Measurements from ENCODE around the gene HOXA10. TPM values are rescaled to one million over a fixed set of nuclear protein-coding genes. Genes with fewer than 3 reads are reported as not detected.
A peak's percentile ranks its signal among the peaks of the same experiment; 100 is the strongest.

HOXA10 gene
- total RNA-seq, 2 donors from 2014 or later, result 8.9 to 9.2 TPM

GRCh38 chr7:27162561-27163287, 11.4 kb downstream of the HOXA10 start:
- intact Hi-C loops (cut with DNase I), result loop anchor here (5.0 to 10.0 kb wide), 5 partner anchors 788 to 1308 kb away; partner anchors contain the start of genes CBX3 (in 1 of the 2) and HNRNPA2B1 (in 1 of the 2)
- DNase-seq (ENCODE audit: low spot score), result no peak

DNA sequence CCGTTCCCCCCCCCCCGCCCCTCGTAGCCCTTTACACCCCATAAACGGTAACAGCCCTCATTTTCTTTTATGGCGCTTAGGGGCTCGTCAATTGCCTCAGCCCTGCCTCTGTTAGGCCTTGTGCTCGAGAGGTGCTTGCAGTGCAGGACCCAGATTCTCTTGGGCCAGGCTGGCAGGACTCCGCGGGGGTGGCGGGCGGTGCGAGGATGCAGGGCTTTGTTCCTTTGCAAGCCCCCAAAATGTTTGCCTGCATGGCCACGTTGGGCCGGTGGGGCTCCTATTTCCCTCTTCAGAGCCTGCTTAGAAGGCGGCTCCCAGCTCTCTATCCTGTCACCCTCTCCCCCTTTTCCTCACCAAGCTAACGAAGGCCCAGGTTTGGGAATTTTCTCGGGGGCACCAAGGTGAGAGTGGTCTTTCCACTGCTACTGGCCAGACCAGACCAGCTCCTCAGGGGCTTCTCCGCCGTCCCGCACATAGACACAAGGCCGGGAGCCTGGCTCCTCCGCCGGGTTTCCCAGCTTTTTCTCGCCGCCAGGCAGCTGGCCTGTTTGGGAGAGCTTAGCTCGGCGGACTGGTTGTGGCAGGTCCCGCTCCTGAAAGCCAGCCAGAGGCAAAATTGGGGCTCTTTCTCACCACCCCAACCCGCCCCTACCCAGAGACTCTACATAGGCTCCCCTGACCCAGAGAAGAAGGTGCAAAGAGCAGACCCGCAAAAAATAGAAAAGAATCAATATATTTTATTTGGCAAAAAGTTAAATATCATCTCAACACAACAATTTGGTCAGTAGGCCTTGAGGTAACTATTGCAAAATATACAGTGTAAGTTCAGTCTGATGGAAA, 12.2 kb downstream of the HOXA10 start:
- intact Hi-C loops (cut with DNase I), result loop anchor here (5.0 to 10.0 kb wide), 5 partner anchors 787 to 1307 kb away; partner anchors contain the start of genes CBX3 (in 1 of the 2) and HNRNPA2B1 (in 1 of the 2)

GRCh38 chr7:27161214-27161720, 12.9 kb downstream of the HOXA10 start:
- DNase-seq (ENCODE audit: low spot score), result peak; percentile 83
- intact Hi-C loops (cut with DNase I), result loop anchor here (5.0 to 10.0 kb wide), 5 partner anchors 786 to 1306 kb away; partner anchors contain the start of genes CBX3 (in 1 of the 2) and HNRNPA2B1 (in 1 of the 2)

More for the DNA sequence above, 12.2 kb downstream of the HOXA10 start:
- peak; percentile 82 for DNase-seq (ENCODE audit: low spot score)

DNA sequence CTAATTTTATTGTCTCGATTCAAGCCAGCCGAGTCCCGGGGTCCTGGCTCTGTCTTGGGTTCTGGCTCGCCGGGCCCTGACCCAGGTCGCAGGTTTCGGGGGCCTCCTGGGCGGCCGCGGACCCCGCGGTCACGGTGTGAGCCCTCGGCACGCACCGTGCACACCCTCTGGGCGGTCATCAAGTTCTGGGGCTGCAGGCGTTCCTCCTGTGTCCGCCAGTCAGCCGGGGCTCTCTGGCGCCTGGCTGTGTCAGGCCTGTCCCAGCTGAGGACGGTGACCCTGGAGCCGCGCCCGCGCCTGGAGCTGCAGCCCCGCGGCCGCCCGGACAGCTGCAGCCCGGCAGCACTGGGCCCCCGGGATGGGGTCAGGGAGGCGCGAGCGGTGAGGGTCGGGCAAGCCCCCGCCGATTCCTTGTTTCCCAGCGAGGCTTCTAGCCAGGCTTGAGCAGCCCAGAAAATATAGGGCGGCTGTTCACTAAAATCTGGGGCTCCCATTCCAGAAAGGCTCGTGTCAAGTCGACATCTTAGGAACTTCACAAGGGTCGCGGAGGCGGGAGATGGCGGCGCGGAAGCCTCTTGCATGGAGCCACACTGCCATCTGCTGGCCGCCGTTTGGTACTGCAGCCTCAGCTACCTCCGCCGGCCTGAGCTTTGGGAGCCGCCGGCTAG, 13.4 kb downstream of the HOXA10 start:
- intact Hi-C loops (cut with DNase I), result loop anchor here (5.0 to 10.0 kb wide), 5 partner anchors 786 to 1306 kb away; partner anchors contain the start of genes CBX3 (in 1 of the 2) and HNRNPA2B1 (in 1 of the 2)
- peak; percentile 97 for DNase-seq (ENCODE audit: low spot score)

- intact Hi-C loops (cut with DNase I), result loop anchor here (5.0 to 10.0 kb wide), 5 partner anchors 785 to 1305 kb away; partner anchors contain the start of genes CBX3 (in 1 of the 2) and HNRNPA2B1 (in 1 of the 2)
- DNase-seq (ENCODE audit: low spot score), result peak; percentile 80
Observed at GRCh38 chr7:27160145-27160545, 14.0 kb downstream of the HOXA10 start.

DNA sequence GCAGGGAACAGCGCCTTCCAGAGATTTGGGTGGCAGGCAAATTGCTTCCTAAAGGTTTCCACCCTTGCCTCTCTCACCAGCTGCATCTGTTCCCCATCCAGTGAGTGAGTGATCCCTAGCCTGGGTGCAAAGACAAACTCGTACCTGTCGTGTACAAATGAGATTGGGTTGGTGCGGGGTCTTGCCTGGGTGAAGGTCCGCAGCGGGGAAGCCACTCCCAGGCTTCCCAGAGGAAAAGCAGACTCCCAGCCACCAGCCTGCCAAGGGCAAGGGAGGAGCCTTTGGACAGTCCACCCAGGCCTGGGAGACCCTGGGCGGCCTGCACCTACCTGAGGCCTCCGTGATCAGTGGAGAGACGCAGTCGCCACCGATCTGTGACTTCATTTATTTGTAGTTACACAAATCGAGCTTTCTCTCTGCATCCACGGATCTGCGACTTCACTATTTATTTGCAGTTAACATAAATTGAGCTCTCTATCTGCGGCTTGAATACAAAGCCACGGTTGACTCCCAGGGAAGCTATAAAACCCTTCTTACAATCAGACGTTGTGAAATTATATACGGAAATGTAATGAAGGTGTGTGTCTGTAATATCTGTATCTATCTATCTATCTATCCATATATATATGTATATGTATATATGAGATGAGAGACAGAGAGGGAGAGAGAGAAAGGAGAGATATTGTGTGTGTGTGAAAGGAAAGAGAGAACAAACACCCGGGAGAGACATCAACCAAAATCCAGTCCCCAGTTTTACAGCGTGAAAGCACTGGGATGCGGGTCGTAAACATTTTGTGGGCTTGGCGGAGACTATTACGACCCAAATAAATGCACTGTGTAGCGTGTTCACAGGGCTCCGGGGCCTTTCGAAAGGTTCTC, 14.6 kb downstream of the HOXA10 start:
- no peak for DNase-seq (ENCODE audit: low spot score)
- intact Hi-C loops (cut with DNase I), result loop anchor here (5.0 to 10.0 kb wide), 6 partner anchors 785 to 1305 kb away; partner anchors contain the start of genes CBX3 (in 1 of the 2) and HNRNPA2B1 (in 1 of the 2)

DNA sequence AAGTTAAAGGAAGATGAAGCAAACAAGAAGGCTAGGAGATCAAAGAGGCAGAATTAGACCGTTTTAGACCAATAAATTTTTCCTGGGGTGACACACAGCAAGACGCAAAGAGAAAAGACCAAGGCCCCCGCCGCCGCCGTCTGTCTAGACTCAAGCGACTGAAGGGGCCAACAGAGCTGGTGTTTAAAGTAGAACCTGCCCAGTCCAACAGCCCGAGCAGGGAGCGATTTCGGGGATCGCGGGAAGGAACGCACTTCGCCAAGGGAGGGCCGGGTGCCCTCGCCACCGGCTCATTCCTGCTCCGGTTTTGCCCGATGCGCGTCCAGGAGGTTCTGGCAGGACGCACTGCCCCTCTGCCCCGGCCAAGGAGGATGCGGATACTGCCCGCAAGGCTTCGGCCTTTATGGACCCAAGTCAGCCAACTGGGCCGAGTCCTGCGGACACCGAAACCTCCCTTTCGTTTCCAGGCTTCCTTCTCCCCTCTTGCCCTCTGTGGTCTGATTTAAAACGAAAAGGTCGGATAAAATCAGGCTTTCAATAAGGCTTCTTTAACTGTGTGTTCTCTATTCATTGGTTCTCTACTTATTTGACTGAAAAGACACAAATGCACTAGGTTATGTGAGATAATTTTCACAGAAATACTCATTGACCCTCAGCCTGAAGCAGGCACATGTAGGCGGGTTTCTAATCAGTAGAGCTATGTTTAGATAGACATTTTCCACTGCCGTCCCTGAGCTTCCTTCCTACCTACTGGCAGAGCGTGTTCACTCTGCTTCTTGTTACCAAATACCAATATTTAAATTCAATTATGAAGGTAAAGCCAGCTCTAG, 15.5 kb downstream of the HOXA10 start:
- intact Hi-C loops (cut with DNase I), result loop anchor here in 1 of 2 donors (10.0 kb wide), 1 partner anchor 964 kb away; no protein-coding TSS in a partner anchor
- peak; percentile 75 for DNase-seq (ENCODE audit: low spot score)

DNA sequence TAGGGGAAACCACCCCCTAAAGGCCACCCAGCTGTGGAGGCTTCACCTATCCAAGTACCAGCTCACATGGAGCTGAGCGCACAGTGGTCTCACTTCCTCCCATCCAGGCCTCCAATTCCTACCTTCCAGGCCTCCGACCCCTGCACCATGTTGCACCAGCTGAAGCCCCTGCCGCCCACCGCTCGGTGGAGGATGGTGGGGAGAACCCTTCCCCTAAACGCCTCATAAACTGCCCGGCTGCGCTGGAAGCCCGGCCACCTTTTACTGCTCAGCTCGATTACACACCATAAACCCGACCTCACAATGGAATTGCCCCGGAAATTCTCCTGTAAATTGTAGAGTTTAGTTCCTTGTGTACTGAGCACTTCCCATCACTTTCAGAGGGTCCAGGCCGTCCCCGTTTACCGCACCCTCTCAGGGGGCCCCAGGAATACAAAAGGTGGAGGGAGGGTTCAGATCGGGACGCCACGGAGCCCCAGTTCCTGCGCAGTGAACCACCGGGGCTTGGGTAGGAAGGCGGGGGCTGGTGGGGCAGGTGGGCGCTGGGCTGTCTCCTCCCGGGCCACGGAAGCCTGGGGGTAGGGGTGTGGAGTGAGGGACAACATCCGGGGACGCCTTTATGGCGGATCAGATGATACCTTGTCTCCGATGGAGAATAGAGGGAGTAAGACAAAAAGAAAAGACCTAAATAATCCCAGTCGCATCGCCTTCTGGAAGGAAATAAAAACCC, 16.3 kb downstream of the HOXA10 start:
- intact Hi-C loops (cut with DNase I), result loop anchor here in 1 of 2 donors (10.0 kb wide), 1 partner anchor 963 kb away; no protein-coding TSS in a partner anchor
- peak; percentile 76 for DNase-seq (ENCODE audit: low spot score)

DNA sequence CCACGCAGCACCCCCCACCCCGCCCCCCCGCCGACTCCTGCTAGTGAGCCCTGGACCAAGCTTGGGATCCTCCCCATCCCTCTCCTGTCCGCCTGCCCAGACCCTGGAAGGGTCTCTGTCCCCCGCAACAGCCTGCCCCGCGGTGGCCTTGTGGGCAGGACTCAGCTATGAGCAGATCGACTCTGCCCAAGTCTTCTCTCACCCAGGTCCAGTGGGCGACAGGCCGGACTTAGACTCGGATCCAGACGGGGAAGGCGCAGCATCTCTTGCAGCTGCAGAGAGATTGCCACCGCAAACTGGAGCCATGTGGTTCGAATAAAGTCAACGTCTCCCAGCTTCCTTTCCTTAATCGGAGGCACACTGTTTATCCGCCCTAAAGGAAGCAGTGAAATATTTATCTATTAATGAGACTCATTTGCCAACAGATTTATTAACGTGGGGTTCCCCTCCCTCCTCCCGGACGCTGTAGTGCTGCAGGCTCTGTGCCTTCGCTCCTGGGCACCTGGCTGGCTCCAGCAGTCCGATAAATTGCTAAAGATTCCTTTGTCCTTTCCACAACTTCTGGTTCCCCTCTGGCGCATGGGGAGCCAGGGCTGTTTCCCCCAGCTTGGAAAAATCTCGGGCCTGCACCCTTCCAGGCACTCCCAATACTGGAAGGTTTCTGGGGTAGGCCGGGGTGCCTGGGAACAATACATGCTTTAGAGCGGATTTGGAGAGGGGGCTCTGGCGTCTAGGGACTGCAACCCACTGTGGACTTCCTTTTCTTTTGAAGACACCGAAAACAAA, 17.0 kb downstream of the HOXA10 start:
- no peak for DNase-seq (ENCODE audit: low spot score)
- intact Hi-C loops (cut with DNase I), result loop anchor here in 1 of 2 donors (10.0 kb wide), 1 partner anchor 962 kb away; no protein-coding TSS in a partner anchor

DNA sequence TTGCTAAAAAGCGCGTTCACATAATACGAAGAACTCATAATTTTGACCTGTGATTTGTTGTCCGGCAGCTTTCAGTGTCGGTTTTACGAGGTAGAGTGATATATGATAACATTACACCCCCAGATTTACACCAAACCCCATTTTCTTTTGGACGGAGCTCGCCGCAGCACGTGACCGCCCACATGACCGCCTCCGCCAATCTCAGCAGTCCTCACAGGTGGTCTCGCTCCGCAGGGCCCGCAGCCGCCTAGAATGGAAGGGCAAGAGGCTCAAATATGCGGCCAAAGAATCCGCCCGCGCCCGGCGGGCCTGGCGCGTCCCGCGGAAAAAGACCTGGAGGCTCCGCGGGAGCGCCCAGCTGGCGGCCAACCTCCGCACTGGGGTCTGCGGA, 17.6 kb downstream of the HOXA10 start, which contains the start of gene HOXA7:
Gene HOXA7 (minus strand): TSS at position 168 of the 391 bp plus-strand sequence. CDS start 130 bp downstream, at position 38.
- DNase-seq (ENCODE audit: low spot score), result peak; percentile 92
- intact Hi-C loops (cut with DNase I), result loop anchor here in 1 of 2 donors (10.0 kb wide), 1 partner anchor 962 kb away; no protein-coding TSS in a partner anchor

DNA sequence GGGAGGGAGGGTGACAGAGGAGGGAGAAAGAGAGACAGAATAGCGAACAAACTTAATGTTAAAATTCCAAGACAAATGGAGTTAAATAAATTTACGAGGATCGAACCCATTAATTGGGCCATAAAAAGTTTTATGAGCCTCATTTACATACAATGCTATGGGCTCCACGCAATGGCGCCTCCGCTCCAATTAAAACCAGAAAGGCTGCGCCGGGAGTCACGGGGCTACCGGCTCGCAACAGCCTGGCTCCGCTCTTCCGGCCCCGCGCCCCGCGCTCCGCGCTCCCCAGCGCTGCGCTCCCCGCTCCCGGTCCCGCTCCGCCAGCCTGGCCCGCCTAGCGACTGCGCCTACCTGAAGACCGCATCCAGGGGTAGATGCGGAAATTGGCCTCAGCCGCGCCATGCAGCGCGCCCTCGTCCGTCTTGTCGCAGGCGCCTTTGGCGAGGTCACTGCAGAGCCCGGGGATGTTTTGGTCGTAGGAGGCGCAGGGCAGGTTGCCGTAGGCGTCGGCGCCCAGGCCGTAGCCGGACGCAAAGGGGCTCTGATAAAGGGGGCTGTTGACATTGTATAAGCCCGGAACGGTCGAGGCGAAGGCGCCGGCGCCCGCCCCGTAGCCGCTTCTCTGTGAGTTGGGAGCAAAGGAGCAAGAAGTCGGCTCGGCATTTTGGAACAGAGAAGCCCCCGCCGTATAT, 18.2 kb downstream of the HOXA10 start:
- intact Hi-C loops (cut with DNase I), result loop anchor here in 1 of 2 donors (10.0 kb wide), 1 partner anchor 961 kb away; no protein-coding TSS in a partner anchor
- peak; percentile 83 for DNase-seq (ENCODE audit: low spot score)

- peak; percentile 80 for DNase-seq (ENCODE audit: low spot score)
- intact Hi-C loops (cut with DNase I), result loop anchor here in 1 of 2 donors (10.0 kb wide), 1 partner anchor 960 kb away; no protein-coding TSS in a partner anchor
Observed at GRCh38 chr7:27154901-27155815, 19.0 kb downstream of the HOXA10 start.

GRCh38 chr7:27154369-27154768, 19.8 kb downstream of the HOXA10 start:
- DNase-seq (ENCODE audit: low spot score), result no peak
- intact Hi-C loops (cut with DNase I), result loop anchor here in 1 of 2 donors (10.0 kb wide), 1 partner anchor 960 kb away; no protein-coding TSS in a partner anchor

Measured in posterior vena cava (tissue), 2 donors.